NCI-H526 treated with DMSO at 0.1 percent for 48 hours (cell line): ENCODE results near the gene SYNRG.

Experiments used
- DNase-seq: peaks from one replicate; lab custom pipeline; 2025; lab: John Stamatoyannopoulos, UW

The SYNRG gene

GRCh38 chr17:37470181-37470580 is 139.0 kb downstream of the SYNRG start:
- DNase-seq, result no peak

- no peak for DNase-seq
Observed at GRCh38 chr17:37466471-37466870, 142.7 kb downstream of the SYNRG start.

DNA sequence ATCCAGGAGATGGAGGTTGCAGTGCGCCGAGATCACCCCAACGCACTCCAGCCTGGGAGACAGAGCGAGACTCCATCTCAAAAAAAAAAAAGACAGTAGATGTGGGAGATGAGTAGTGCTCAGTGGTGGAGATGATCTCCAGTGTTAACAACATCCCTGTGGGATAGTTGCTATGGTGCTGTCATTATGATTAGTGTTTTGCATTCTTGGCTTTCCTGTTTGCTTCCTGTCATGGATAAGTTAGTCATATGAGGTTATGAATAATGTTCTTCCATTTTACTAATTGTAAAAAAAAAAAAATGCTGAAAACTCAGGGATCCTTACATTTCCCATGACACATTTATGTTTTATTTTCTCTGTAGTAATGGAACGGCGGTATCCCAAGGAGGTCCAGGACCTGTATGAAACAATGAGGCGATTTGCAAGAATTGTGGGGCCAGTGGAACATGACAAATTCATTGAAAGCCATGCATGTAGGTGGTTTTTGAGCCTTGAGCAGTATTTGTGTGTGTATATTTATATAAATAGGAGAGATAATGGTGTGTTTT is 144.1 kb downstream of the SYNRG start:
- no peak for DNase-seq
